Activated effector memory CD4-positive, alpha-beta T cell treated with Interleukin-2 at 50 U/mL for 16 hours (primary cell): ENCODE measurements around the gene PRM1.

Source experiments
- DNase-seq: peaks from one replicate; pipeline ENCODE4 v3.0.0-alpha.2; 2020

The PRM1 gene

DNA sequence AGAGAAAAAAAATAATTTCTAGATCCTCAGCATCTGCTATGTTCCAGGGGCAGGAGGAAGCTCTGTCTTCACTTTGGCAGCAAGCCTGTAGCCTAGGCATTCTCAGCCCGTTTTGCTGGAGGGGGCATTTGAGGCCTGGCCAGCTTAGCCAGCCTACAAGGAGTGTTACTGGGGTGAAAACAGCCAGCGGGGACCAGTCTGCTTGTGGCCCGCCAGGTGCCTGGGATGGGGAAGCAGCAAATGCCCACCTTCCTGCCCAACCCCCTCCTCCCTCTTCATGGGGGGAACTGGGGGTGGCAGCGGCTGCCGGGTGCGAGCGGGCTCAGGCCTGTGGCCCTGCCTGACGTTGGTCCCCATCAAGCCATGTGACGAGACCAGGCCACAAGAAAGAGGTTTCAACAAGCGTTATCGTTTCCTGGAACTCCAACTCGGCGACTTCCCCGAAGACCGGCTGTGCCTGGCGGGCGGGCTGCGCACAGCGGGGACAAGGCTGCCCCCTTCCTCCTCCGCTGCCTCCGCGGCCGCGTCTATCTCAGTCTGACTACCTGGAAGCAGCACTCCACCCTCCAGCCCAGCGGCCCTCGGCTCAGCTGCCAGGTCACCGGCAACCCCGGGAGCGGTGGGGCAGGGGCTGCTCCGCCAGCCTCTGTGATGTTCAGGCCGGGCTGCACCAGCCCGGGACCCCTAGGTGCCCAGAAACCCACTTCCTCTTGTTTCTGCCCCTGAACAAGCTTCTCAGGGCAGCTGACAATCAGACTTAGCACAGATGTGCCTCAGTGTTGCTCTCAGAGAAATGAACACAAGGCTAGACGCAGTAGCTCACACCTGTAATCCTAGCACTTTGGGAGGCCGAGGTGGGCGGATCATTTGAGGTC lies 48.0 kb downstream of the PRM1 start:
- DNase-seq = peak; percentile 88

DNA sequence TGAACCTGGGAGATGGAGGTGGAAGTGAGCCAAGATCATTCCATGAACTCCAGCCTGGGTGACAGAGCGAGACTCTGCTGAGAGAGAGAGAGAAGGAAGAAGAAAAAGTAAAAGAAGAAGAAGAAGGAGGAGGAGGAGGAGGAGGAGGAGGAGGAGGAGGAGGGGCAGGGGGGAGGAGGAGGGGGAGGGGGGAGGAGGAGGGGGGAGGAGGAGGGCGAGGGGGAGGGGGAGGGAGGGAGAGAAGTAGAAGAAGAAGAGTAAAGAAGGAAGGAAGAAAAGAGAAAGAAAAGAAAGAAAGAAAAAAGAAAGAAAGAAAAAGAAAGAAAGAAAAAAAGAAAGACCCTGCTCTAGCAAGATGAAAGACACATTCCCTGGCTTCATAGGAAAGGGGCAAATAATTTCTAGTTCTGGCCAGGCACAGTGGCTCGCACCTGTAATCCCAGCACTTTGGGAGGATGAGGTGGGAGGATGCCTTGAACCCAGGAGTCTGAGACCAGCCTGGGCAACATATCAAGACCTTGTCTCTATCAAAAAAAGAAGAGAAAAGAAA lies 48.8 kb downstream of the PRM1 start:
- DNase-seq = no peak

DNA sequence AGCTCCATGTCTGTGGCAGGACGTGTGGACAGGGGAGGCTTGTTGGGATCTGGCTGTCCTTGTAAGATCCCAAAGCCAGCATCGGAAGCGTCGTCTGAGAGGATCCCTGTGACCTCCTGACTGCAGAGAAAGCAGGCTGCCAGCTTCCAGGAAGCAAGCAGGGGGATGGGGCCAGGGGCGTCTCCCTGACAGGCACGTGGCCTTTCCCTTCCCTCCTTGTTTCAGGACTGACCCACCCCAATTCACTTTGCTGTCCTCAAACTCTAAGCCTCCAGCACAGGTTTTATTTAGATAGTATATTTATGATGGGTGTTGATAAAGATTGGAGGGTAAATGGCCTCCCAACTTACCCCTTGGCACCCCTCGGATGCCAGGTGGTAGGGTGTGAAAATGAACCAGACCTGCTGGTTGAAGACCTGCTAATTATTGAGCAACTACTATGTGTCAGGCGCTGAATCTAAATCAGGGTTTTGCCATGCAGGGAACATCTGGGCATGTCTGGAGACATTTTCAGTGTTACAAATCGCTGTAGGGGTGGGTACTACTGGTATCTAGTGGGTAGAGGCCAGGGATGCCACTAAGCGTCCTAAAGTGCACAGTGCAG lies 49.7 kb downstream of the PRM1 start:
- no peak for DNase-seq
